Nephron (organoid): ENCODE results near the gene SPTBN4.
A peak's percentile ranks its signal among the peaks of the same experiment; 100 is the strongest.

Source experiments
- H3K27ac Mint-ChIP-seq, 3 experiments: 2 replicates each; pipeline ENCODE4 v1.8.0; 2020; ENCODE audit warnings: mixed read lengths in 3 of 3, mild to moderate bottlenecking in 2 of 3, moderate library complexity in 1 of 3
- H3K27me3 Mint-ChIP-seq: 2 replicates; pipeline ENCODE4 v1.8.0; 2021; ENCODE audit warnings: low read depth, mild to moderate bottlenecking, moderate library complexity, mixed read lengths
- H3K36me3 Mint-ChIP-seq: 2 replicates; pipeline ENCODE4 v1.8.0; 2020; ENCODE audit warnings: low read depth, mixed read lengths
- H3K4me1 Mint-ChIP-seq: 2 replicates; pipeline ENCODE4 v1.8.0; 2020; ENCODE audit warnings: mixed read lengths
- H3K4me3 Mint-ChIP-seq, 3 experiments: 2 replicates each; pipeline ENCODE4 v1.8.0; 2020; ENCODE audit warnings: mild to moderate bottlenecking in 3 of 3, mixed read lengths in 3 of 3, moderate library complexity in 2 of 3
- H3K9me3 Mint-ChIP-seq: 2 replicates; pipeline ENCODE4 v1.8.0; 2020; ENCODE audit warnings: mixed read lengths
- CTCF ChIP-seq, 3 experiments: fragments of 200-600 bp; sonication (generic); IDR thresholded peaks; one replicate each; pipeline ENCODE4 v1.5.0; 2021; ENCODE audit warnings: antibody characterized with exemption in 3 of 3; ENCODE audit not compliant: unreplicated experiment in 3 of 3

SPTBN4 gene

GRCh38 chr19:40612831-40613689, 146.3 kb downstream of the SPTBN4 start:
- no peak for TF ChIP-seq CTCF (IDR thresholded peaks at IDR 0.05; ENCODE audit: unreplicated experiment in 3 of 3)
- Mint-ChIP-seq H3K27ac (peak overlapping the region; percentile 91 to 97 (median 96)), H3K9me3 (no peaks in the 10 kb centered on the region), H3K27me3 (peaks cover 27% of the 10 kb centered on the region), H3K36me3 (peaks cover 39% of the 10 kb centered on the region), H3K4me3 (peak overlapping the region; percentile 87 to 95 (median 90)), H3K4me1 (peaks cover 27% of the 10 kb centered on the region)

GRCh38 chr19:40613690-40614621, 147.2 kb downstream of the SPTBN4 start:
- Mint-ChIP-seq H3K27ac (peak overlapping the region; percentile 91 to 97 (median 96)), H3K9me3 (no peaks in the 10 kb centered on the region), H3K27me3 (peaks cover 22% of the 10 kb centered on the region), H3K4me1 (peaks cover 24% of the 10 kb centered on the region), H3K36me3 (peaks cover 41% of the 10 kb centered on the region), H3K4me3 (peak overlapping the region; percentile 87 to 95 (median 90))
- no peak for TF ChIP-seq CTCF (IDR thresholded peaks at IDR 0.05; ENCODE audit: unreplicated experiment in 3 of 3)

- Mint-ChIP-seq H3K27me3 (peaks cover 19% of the 10 kb centered on the region), H3K36me3 (peaks cover 49% of the 10 kb centered on the region), H3K4me1 (peaks cover 20% of the 10 kb centered on the region), H3K9me3 (no peaks in the 10 kb centered on the region), H3K27ac (peak overlapping the region; percentile 91 to 96 (median 96)), H3K4me3 (peak overlapping the region; percentile 87 to 95 (median 90))
- no peak for TF ChIP-seq CTCF (IDR thresholded peaks at IDR 0.05; ENCODE audit: unreplicated experiment in 3 of 3)
Observed at GRCh38 chr19:40614622-40615411, 148.0 kb downstream of the SPTBN4 start.

- no peak overlapping the region for H3K27ac Mint-ChIP-seq
- no peak for TF ChIP-seq CTCF (IDR thresholded peaks at IDR 0.05; ENCODE audit: unreplicated experiment in 3 of 3)
- H3K9me3 Mint-ChIP-seq, result no peaks in the 10 kb centered on the region
- H3K4me1 Mint-ChIP-seq, result peaks cover 14% of the 10 kb centered on the region
- H3K4me3 Mint-ChIP-seq, result no peak overlapping the region
- peaks cover 54% of the 10 kb centered on the region for H3K36me3 Mint-ChIP-seq
- peaks cover 15% of the 10 kb centered on the region for H3K27me3 Mint-ChIP-seq
Observed at GRCh38 chr19:40616178-40616577, 149.4 kb downstream of the SPTBN4 start.

- Mint-ChIP-seq H3K36me3 (peaks cover 61% of the 10 kb centered on the region), H3K27ac (no peak overlapping the region), H3K27me3 (peaks cover 13% of the 10 kb centered on the region), H3K4me3 (no peak overlapping the region), H3K9me3 (no peaks in the 10 kb centered on the region), H3K4me1 (peaks cover 14% of the 10 kb centered on the region)
- no peak for TF ChIP-seq CTCF (IDR thresholded peaks at IDR 0.05; ENCODE audit: unreplicated experiment in 3 of 3)
Observed at GRCh38 chr19:40616941-40617340, 150.1 kb downstream of the SPTBN4 start.
